ENCODE measurements around the gene EVI5. TPM values are rescaled to one million over a fixed set of nuclear protein-coding genes. Genes with fewer than 3 reads are reported as not detected.

Gene EVI5
- 18.9 and 19.2 TPM in 2 replicates for total RNA-seq (2014; rRNA removed; shearing (Covaris generic))

DNA sequence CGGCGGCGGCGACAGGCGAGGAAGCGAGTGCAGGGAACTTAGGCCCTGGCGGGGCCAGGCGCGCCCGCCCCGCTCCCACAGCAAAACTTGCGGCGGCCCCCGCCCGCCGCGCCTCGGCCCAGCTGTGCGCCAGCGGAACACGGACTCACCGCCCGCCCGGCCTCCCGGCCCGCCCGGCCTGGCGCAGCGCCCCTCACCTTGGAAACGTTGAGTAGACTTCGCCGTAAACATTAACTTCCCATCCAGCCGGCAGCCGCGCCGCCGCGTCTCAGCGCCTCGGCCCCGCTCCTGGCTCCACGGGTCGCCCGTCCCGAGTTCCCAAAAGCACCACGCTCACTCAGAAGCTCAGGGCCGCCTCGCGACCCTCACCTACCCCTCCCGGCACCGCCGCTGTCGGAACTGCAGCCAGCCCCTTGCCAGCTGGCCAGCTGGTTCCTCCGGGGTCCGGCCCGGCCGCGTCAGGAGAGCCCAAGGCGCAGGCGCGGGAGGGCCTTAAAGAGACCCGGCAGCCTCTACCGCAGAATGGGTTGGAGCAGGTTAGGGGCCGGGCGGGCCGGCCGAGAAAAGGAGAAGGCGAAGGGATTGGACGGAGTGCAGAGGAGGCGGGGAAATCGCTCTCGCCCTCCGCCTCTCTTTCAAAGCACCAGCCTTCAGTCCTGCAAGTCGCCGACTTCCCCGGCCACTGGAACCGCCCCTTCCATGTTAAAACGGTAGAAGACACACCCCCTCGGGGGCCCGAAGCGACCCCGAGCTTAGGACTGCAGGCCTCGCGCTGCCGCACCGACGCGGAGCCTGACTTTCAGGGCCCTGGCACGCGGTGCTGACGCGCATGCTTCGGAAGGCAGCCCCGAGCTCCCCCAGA, at the start of gene EVI5:
Gene EVI5 (minus strand): TSS at position 470 of the 862 bp plus-strand sequence. CDS start 48,562 bp downstream, outside the sequence.
- DNase-seq (ENCODE audit: low read depth) = peak; percentile 99

DNA sequence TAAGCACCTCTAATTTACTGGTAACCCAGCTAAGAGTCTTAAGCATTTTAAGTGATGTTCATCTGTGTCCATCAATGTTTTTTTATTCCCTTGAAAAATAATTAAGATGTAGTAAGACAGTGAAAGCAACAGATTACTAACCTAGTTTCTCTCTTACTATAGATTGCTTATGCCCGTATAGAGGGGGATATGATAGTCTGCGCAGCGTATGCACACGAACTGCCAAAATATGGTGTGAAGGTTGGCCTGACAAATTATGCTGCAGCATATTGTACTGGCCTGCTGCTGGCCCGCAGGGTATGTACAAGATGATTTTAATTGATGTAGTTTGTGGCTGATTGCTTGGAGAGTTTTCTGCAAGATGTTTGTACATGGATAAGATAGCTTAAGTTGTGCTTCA, 49.7 kb upstream of the EVI5 start:
- no peak for DNase-seq (ENCODE audit: low read depth)

DNA sequence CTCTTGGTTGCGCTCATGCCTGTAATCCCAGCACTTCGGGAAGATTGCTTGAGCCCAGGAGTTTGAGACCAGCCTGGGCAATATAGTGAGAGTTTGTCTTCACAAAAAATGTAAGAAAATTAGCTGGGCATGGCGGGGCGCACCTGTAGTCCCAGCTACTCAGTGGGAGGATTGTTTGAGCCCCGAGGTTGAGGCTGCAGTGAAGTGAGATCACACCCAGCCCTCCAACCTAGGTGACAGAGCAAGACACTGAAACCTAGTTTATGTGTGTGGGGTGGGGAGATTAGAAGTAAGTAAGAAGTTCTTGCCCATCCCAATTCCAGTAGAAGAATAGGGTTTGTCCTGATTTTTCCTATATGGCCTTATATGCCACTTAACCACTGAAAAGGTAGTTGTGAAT, 48.9 kb upstream of the EVI5 start:
- DNase-seq (ENCODE audit: low read depth) = no peak

DNA sequence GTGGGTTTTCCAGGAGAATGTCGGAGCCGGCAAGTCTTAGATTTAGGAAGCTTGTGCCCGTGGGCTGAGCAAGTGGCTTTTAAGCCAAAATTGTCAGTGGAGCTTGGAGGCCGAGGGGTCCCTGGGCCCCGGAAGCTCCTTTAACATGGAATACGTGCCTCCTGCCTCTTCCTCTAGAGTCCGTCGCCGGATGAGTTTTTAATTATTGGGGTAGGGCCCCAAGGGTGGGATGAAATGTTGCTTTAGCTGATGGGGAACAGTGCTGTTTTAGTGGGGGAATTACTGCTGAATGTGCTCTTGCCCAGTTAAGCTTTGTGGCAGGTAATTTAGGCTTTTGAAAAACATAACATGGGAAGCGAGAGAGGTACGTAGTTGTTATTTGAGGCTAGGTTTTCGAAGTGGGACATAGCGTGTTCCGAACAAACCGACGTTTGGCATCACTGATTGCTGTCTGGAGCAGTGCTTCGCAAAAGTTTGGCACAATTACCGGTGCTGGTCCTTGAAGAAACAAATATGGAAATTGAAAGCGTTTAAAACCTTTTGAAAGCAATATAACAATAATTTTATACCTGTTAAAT, 47.7 kb upstream of the EVI5 start:
- DNase-seq (ENCODE audit: low read depth) = peak; percentile 19

DNA sequence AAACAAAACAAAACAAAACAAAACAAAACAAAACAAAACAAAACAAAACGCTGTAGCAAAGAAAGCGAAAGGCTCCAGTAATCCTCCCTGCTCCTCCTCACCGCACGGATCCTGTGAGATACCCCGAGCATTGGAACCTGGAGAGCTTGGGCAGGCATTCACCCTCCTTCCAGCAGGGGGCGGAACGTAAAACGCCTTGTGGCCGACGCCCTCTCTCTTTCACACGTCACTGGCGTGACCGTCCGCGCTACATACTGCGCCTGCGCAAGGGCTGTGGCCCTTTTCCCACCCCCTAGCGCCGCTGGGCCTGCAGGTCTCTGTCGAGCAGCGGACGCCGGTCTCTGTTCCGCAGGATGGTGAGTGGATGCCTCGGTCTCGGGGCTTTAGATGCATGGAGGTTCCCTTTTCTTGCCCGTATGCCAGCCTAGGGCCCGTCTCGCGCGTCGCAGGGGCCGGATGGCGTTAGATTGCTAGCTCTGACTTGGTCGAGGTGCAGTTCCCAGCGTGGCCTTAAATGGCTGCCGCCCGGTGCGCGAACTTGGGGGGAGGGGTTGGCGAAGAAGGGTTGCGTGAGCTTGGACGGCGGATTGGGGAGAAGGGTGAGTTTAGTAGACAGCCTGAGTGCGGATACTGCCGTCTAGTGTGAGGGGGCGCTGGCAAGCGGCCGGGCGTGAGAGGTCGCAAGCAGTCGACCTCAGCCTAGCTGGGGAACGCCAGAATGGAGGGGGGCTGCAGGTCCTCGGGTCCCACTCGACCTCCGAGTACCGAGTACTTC, 47.0 kb upstream of the EVI5 start, which contains the start of gene RPL5:
Gene RPL5 (plus strand): TSS at position 279 of the 775 bp plus-strand sequence. CDS start 75 bp downstream, at position 354.
- DNase-seq (ENCODE audit: low read depth) = peak; percentile 100

DNA sequence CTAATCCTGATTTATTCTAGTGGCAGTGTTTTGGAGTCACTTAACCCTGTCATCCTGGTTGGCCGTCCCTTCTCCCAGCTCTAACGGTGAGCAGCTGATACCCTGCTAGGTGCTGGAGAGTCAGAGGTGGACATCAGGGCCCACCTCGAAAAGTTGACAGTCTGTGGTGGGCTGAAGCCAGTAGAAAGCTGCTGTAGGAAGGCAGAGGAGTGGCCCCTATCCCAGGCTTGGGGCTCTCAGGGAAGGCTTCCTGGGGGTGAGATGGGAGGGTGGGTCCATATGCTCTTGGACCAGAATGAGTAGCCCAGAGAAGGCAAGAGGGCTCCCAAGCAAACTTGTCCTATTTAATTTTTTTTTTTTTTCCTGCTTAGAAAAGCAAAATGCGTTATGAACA, 46.5 kb upstream of the EVI5 start:
- DNase-seq (ENCODE audit: low read depth) = no peak

DNA sequence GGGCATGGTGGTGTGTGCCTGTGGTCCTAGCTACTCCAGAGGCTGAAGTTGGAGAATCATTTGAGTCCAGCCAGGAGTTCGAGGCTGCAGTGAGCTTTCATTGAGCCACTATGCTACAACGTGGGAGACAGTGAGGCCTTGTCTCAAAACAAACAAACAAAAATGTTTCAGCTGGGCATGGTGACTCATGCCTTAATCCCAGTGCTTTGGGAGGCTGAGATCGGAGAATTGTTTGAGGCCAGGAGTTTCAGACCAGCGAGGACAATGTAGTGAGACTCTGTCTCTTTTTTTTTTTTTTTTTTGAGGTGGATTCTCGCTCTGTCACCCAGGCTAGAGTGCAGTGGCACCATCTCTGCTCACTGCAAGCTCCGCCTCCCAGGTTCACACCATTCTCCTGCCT, 41.9 kb upstream of the EVI5 start:
- peak; percentile 60 for DNase-seq (ENCODE audit: low read depth)

DNA sequence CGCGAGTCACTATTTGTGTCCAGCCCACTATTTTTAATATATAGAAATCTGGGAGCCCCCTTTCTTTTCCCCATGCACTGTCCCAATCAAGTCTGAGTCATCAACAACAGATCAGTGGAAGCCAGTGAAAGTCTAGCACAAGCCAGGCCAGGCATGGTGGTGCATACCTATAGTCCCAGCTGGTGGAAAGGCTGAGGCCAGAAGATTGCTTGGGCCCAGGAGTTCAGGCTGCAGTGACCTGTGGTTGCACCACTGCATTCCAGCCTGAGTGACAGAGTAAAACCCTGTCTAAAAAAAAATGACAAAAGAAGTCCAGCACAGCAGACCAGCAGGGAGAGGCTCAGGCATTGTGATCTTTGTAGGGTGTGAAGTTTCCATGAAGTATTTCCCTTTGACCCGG, 38.0 kb upstream of the EVI5 start:
- DNase-seq (ENCODE audit: low read depth) = no peak

DNA sequence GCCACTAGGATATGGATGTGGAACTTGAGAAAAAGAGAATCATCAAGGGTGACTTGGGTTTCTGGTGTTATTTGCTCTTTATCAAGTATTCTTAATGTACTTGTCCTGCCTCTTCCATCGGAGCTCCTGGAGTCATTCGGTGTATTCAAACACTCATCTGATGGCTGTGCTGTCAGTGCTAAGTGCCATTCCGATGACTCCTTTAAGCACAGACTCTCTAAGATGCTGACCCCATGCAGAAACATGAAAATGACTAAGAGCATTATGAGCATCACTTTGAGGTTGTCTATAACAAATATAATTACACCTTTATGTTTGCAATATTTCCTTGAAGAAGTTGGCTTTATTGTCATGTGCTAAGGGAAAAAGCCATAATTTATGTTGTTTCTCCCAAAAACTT, 35.6 kb upstream of the EVI5 start:
- no peak for DNase-seq (ENCODE audit: low read depth)

DNA sequence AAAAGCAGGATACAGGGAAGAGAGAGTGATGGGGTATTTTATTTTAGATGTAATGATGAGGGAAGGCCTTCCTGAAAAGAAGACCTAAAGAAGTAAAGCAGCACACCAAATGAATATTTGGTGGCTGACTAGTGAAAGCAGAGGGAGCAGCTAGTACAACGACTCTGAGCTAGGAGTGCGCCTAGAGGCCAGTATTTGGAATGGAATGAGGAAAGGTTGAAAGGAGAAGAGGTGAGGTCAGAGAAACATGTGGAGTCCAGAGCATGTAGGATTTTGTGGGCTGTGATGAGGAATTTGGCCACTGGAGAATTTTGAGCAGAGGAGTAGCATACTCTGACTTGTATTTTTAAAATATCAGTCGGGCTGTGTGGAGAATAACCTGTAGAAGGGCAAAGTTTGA, 35.1 kb upstream of the EVI5 start:
- no peak for DNase-seq (ENCODE audit: low read depth)

DNA sequence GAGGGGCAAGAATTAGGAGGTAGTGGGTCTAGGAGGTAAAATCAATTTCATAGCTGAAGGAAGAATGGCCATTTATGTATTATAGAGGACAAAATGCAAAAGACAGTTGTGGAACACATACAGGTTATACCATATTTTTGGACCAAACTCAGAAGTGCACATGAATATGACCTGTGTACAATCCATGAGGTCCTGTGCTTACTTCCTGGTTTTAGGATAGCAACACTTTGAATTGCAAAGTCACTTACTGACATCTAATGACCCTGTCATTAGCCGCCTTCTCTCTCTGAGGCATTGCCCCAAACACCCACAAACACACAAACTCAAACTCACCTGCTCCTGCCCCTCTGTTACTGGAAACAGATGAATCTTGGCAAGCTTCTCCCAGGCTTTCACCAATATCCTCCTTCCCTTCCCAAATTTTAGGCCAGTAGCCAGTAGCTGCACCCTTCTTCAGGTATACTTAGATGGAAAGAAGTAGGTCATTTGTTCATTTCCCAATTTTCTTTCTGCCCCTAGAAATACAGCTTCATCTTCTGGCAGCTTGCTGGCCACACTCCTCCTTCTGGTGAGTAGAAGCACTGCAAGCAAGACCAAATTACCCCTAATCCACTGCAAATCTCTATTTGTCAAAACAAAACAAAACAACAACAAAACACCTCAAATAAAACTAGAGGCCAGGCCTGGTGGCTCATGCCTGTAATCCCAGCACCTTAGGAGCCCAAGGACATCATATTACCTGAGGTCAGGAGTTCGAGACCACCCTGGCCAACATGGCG, 33.3 kb upstream of the EVI5 start:
- peak; percentile 27 for DNase-seq (ENCODE audit: low read depth)

DNA sequence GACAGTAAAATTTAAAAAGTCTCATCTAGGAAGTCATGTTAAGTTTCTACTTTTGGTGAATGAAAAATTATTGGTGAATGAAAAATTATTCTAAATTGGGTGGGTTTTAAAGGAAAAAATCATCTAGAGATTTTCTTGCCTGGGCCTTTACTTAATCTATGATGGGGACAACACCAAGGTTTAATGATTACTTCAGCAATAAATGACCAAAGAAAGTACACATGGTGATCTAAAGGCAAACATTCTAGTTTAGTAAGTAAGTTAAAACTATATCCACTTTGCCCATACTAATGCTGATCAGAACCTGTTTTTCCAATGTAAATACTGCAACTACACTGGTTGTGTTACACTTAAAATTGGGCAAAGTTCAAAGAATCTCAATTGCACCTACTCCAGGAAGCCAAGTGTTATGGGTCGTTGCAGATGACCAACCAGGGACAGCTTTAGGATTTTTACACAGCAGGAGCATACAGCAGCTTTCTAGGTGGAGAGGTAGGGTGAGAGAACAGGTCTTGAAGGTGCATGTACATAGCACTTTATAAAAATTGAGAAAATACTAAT, 32.3 kb upstream of the EVI5 start:
- DNase-seq (ENCODE audit: low read depth) = no peak

DNA sequence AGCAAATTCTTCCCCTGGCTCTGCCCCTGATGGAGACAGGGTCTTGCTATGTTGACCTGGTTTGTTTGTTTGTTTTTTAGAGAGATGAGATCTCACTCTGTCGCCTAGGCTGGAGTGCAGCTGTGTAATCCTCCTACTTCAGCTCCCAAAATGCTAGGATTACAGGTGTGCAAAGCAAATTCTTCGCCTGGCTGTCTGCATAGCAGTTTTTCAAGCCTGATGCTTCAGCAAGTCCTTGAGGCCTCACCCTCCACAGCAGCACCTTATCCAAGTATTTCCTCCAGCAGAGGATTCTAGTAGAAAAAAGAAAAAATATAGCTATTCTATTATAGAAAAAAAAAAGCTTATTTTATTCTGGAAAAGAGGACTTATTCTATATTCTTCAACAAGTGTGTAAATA, 31.8 kb upstream of the EVI5 start:
- no peak for DNase-seq (ENCODE audit: low read depth)

DNA sequence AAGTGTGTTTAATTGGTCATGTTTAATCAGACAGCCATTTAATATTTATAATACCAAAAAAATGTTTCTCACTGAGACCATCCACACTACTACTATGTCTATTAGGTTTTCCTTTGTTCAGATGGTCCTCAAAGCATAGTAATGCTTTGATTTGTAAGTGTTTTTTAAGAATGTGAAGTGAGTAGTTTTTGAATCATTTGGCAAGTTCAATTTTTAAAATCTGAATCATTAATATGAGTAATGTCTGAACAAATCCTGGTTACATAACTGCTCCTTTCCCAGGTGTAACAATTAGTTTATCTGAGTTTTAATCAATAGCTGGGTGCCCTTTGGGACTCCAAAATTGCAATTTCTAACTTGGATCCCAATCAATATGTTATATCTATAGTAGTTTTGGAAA, 23.5 kb upstream of the EVI5 start:
- DNase-seq (ENCODE audit: low read depth) = no peak

DNA sequence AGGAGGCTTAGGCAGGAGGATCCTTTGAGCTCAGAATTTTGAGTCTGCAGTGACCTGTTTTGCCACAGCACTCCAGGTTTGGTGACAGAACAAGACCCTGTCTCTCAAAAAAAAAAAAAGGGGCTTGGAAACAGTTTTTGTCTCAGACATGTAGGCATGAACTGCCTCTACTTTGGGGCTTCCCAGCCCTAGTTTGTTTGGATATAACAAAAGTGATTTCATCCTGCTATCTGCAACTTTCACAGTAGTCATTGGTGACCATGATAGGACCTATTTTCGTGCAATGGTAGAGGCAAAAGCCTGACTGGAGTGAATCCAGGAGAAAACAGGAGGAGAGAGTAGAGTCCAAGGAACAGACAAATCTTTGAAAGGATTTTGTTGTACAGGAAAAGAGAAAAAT, 20.3 kb upstream of the EVI5 start:
- no peak for DNase-seq (ENCODE audit: low read depth)

DNA sequence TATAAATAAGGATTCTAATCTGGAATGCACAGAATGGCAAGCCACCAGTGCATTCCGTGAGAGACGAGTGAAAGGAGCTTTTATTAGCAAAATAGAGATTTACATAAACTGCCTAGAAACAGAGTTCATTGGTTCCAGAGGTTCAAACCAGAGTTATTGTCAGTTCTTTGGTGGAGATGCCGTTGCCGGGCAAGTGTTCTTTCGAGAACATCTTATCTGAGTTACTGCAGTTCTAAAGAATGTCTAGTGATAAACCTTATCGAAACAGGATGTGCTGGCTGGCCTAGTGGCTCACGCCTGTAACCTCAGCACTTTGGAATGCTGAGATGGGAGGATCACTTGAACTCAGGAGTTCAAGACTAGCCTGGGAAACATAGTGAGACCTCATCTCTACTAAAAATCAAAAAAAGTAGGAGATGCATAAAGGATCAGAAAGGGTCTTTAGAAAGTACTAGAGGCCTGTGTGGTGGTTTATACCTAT, 19.9 kb upstream of the EVI5 start:
- DNase-seq (ENCODE audit: low read depth) = peak; percentile 96

DNA sequence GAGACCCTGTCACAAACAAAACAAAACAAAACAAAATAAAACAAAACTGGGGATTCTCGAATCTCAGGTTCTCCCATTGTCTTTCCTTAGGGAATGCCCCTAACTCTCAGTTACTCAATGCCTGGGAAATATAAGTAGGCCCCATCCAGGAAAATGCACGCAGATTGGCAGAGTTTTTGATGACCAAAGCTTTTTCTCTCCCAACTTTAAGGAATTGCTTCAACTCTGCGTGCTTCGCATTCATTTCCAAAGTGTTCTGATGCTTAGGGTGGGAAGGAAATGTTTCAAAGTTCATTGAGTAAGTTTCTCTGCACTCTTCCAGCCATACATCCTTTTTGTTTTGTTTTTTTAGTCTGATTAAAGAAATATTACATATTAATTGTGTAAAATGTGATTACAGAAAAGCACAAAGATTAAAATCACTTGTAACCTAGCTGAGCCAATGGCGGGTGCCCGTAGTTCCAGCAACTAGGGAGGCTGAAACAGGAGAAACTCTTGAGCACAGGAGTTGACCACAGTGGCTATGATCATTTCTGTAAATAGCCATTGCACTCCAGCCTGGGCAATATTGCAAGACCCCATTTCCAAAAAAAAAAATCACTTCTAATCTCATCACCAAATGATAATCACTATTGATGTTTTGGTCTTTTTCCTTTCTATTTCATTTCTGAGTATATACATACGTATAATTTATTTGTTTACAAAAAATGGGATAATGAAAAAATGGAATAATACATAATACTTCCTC, 18.4 kb upstream of the EVI5 start:
- DNase-seq (ENCODE audit: low read depth) = no peak

DNA sequence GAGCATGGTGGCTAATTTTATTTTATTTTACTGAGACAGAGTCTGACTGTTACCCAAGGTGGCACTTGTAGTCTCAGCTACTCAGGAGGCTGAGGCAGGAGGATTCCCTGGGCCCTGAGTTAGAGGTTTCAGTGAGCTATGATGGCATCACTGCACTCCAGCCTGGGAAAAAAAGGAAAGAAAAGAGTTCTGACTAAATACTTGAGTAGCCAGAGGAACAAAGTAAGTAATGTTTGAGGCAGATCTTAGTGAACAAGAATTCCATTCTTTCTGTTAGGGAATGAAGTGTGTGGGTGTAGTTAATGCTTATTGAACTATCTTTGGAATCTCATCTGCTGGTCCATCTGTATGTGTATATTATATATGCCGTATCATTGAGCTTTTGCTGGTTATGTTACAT, 13.1 kb upstream of the EVI5 start:
- no peak for DNase-seq (ENCODE audit: low read depth)

DNA sequence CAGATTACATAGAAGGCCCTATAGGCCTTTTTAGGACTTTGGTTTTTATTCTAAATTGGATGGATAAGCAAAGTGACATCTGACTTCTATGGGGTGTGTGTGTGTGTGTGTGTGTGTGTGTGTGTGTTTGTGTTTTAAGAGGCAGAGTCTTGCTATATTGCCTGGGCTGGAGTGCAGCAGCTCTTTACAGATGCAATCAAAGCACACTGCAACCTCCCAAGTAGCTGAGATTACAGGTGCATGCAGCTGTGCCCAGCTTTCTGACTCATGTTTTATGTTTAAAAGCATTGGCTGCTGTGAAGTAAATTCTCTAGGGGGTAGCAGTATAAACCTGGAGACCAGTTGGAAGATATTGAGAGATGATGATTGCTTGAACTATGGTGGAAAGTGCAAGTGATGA, 12.4 kb upstream of the EVI5 start:
- no peak for DNase-seq (ENCODE audit: low read depth)

DNA sequence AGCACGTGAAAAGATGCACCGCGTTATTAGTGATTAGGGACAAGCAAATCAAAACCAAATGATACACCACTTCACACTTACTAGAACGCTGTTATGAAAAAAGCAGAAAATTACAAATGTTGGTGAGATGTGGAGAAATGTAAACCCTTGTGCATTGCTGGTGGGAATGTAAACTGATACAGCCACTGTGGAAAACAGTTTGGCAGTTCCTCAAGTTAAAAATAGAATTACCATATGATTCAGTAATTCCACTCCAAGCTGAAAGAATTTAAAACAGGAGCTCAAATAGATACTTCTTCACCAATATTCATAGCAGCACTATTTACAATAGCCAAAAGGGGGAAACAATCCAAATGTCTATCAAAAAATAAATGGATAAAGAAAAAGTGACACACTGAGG, 10.3 kb upstream of the EVI5 start:
- no peak for DNase-seq (ENCODE audit: low read depth)
